ENCODE measurements around the gene DIPK1A. TPM values are rescaled to one million over a fixed set of nuclear protein-coding genes. Genes with fewer than 3 reads are reported as not detected.

The DIPK1A gene
- total RNA-seq, 1 experiment from 2014 or later = 4.8 TPM

DNA sequence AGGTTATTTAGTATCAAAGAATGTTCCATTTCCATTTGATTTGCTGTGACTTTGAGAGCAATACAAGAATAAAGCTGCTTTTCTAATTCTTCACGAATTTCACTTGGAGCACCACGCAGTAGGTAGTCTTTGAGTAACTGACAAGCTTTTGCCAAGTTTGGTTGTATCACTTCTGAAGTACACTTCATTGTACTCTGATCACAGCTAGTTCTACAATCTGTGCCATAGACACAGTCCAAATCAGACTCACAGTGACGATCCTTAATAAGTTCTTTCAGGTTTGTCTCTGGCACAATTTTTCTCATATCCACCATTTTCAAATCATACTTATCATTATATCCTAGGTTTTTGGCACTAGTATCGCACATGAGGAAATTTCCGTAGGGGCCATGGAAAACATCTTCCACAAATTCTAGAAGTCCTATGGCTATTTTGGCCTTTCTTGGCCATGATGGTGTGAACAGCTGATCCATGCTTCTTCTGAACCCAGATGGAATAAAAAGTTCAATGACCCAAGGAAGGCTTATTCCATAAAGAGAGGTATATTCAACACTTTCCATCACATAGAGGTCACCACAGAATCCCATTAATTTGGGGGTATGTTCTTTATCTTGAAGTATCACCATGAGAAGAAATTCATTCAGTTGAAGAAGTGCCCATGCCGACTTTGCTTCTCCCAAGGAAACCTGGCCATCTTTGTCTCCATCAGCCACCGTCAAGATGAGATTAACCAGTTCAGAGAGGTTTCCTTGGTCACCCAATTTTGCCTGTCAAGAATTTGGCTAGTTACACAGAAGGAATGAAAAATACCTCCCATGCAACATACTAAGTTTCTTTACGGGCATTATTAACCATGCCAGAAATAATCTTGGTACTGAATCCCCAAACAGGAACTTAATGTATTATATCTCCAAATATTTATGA lies 117.6 kb downstream of the DIPK1A start:
- TF ChIP-seq, protein P1, sequence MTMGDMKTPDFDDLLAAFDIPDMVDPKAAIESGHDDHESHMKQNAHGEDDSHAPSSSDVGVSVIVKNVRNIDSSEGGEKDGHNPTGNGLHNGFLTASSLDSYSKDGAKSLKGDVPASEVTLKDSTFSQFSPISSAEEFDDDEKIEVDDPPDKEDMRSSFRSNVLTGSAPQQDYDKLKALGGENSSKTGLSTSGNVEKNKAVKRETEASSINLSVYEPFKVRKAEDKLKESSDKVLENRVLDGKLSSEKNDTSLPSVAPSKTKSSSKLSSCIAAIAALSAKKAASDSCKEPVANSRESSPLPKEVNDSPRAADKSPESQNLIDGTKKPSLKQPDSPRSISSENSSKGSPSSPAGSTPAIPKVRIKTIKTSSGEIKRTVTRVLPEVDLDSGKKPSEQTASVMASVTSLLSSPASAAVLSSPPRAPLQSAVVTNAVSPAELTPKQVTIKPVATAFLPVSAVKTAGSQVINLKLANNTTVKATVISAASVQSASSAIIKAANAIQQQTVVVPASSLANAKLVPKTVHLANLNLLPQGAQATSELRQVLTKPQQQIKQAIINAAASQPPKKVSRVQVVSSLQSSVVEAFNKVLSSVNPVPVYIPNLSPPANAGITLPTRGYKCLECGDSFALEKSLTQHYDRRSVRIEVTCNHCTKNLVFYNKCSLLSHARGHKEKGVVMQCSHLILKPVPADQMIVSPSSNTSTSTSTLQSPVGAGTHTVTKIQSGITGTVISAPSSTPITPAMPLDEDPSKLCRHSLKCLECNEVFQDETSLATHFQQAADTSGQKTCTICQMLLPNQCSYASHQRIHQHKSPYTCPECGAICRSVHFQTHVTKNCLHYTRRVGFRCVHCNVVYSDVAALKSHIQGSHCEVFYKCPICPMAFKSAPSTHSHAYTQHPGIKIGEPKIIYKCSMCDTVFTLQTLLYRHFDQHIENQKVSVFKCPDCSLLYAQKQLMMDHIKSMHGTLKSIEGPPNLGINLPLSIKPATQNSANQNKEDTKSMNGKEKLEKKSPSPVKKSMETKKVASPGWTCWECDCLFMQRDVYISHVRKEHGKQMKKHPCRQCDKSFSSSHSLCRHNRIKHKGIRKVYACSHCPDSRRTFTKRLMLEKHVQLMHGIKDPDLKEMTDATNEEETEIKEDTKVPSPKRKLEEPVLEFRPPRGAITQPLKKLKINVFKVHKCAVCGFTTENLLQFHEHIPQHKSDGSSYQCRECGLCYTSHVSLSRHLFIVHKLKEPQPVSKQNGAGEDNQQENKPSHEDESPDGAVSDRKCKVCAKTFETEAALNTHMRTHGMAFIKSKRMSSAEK (CRISPR knock-in tag; IDR thresholded peaks at IDR 0.05; ENCODE audit: borderline replicate concordance) = no peak
- peak; percentile 9; the same call in 1 of the 2 replicates for TF ChIP-seq ZNF416 (CRISPR knock-in tag; IDR thresholded peaks at IDR 0.05)
- no peak for TF ChIP-seq JUN (CRISPR knock-in tag; IDR thresholded peaks at IDR 0.05)
- TF ChIP-seq, protein P2, sequence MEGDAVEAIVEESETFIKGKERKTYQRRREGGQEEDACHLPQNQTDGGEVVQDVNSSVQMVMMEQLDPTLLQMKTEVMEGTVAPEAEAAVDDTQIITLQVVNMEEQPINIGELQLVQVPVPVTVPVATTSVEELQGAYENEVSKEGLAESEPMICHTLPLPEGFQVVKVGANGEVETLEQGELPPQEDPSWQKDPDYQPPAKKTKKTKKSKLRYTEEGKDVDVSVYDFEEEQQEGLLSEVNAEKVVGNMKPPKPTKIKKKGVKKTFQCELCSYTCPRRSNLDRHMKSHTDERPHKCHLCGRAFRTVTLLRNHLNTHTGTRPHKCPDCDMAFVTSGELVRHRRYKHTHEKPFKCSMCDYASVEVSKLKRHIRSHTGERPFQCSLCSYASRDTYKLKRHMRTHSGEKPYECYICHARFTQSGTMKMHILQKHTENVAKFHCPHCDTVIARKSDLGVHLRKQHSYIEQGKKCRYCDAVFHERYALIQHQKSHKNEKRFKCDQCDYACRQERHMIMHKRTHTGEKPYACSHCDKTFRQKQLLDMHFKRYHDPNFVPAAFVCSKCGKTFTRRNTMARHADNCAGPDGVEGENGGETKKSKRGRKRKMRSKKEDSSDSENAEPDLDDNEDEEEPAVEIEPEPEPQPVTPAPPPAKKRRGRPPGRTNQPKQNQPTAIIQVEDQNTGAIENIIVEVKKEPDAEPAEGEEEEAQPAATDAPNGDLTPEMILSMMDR (IDR thresholded peaks at IDR 0.05) = no peak
- TF ChIP-seq, protein P3, sequence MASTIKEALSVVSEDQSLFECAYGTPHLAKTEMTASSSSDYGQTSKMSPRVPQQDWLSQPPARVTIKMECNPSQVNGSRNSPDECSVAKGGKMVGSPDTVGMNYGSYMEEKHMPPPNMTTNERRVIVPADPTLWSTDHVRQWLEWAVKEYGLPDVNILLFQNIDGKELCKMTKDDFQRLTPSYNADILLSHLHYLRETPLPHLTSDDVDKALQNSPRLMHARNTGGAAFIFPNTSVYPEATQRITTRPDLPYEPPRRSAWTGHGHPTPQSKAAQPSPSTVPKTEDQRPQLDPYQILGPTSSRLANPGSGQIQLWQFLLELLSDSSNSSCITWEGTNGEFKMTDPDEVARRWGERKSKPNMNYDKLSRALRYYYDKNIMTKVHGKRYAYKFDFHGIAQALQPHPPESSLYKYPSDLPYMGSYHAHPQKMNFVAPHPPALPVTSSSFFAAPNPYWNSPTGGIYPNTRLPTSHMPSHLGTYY (CRISPR knock-in tag; IDR thresholded peaks at IDR 0.05) = no peak
- TF ChIP-seq SMAD3 (CRISPR knock-in tag; IDR thresholded peaks at IDR 0.05; ENCODE audit: borderline replicate concordance) = no peak
- TF ChIP-seq, protein P4, sequence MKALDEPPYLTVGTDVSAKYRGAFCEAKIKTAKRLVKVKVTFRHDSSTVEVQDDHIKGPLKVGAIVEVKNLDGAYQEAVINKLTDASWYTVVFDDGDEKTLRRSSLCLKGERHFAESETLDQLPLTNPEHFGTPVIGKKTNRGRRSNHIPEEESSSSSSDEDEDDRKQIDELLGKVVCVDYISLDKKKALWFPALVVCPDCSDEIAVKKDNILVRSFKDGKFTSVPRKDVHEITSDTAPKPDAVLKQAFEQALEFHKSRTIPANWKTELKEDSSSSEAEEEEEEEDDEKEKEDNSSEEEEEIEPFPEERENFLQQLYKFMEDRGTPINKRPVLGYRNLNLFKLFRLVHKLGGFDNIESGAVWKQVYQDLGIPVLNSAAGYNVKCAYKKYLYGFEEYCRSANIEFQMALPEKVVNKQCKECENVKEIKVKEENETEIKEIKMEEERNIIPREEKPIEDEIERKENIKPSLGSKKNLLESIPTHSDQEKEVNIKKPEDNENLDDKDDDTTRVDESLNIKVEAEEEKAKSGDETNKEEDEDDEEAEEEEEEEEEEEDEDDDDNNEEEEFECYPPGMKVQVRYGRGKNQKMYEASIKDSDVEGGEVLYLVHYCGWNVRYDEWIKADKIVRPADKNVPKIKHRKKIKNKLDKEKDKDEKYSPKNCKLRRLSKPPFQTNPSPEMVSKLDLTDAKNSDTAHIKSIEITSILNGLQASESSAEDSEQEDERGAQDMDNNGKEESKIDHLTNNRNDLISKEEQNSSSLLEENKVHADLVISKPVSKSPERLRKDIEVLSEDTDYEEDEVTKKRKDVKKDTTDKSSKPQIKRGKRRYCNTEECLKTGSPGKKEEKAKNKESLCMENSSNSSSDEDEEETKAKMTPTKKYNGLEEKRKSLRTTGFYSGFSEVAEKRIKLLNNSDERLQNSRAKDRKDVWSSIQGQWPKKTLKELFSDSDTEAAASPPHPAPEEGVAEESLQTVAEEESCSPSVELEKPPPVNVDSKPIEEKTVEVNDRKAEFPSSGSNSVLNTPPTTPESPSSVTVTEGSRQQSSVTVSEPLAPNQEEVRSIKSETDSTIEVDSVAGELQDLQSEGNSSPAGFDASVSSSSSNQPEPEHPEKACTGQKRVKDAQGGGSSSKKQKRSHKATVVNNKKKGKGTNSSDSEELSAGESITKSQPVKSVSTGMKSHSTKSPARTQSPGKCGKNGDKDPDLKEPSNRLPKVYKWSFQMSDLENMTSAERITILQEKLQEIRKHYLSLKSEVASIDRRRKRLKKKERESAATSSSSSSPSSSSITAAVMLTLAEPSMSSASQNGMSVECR (CRISPR knock-in tag; IDR thresholded peaks at IDR 0.05; ENCODE audit: borderline replicate concordance) = no peak
- Mint-ChIP-seq H3K27ac (no peak overlapping the region), H3K4me3 (no peak overlapping the region), H3K9me3 (no peaks in the 10 kb centered on the region), H3K27me3 (ENCODE audit: low read depth) (no peaks in the 10 kb centered on the region), H3K4me1 (no peaks in the 10 kb centered on the region), H3K36me3 (peaks cover 52% of the 10 kb centered on the region)
- ChIA-PET CTCF (interaction anchor here (1.7 kb wide), 1 partner anchor 94 kb away, joined by 3 read pairs; no protein-coding TSS in a partner anchor), POLR2A (interaction anchor here (2.3 kb wide), 1 partner anchor 12 kb away, joined by 12 read pairs; the partner anchor contains the start of gene RPL5)
- ATAC-seq (peak; percentile 11; the same call in 1 of the 2 replicates), DNase-seq (ENCODE audit: low spot score) (no peak)

DNA sequence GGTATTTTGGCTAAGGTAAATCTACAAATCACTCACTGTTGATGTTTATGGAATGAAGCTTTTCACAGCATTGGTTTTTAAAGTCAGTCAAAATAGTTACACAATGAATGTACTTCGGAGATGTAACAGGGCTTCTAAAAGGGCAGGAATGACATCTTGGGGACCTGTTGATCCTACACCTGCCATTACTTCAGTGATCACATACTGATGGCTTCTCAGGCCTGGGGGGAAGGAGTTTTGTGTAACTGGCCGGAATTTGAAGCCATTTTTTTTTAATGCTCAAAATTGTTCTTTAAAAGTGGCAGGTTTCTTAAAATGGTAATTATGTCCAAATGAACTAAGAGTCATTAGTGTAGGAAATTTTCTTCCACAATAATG lies 118.2 kb downstream of the DIPK1A start:
- no peaks in the 10 kb centered on the region for H3K9me3 Mint-ChIP-seq
- peaks cover 58% of the 10 kb centered on the region for H3K36me3 Mint-ChIP-seq
- H3K27me3 Mint-ChIP-seq (ENCODE audit: low read depth) = no peaks in the 10 kb centered on the region
- ChIA-PET CTCF (interaction anchor here (0.6 to 1.7 kb wide), 3 partner anchors 12 to 94 kb away, joined by 3 to 4 read pairs (median 3); no protein-coding TSS in a partner anchor), POLR2A (interaction anchor here (2.3 kb wide), 1 partner anchor 11 kb away, joined by 12 read pairs; the partner anchor contains the start of gene RPL5)
- ATAC-seq = peak; percentile 27; the same call in 1 of the 2 replicates
- H3K4me3 Mint-ChIP-seq = no peak overlapping the region
- DNase-seq (ENCODE audit: low spot score) = no peak
- peak overlapping the region; percentile 81 for H3K27ac Mint-ChIP-seq
- H3K4me1 Mint-ChIP-seq = peaks cover 4% of the 10 kb centered on the region; the same call in 1 of the 2 replicates
- TF ChIP-seq, protein P5, sequence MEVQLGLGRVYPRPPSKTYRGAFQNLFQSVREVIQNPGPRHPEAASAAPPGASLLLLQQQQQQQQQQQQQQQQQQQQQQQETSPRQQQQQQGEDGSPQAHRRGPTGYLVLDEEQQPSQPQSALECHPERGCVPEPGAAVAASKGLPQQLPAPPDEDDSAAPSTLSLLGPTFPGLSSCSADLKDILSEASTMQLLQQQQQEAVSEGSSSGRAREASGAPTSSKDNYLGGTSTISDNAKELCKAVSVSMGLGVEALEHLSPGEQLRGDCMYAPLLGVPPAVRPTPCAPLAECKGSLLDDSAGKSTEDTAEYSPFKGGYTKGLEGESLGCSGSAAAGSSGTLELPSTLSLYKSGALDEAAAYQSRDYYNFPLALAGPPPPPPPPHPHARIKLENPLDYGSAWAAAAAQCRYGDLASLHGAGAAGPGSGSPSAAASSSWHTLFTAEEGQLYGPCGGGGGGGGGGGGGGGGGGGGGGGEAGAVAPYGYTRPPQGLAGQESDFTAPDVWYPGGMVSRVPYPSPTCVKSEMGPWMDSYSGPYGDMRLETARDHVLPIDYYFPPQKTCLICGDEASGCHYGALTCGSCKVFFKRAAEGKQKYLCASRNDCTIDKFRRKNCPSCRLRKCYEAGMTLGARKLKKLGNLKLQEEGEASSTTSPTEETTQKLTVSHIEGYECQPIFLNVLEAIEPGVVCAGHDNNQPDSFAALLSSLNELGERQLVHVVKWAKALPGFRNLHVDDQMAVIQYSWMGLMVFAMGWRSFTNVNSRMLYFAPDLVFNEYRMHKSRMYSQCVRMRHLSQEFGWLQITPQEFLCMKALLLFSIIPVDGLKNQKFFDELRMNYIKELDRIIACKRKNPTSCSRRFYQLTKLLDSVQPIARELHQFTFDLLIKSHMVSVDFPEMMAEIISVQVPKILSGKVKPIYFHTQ (CRISPR knock-in tag; IDR thresholded peaks at IDR 0.05) = peak; percentile 76
- TF ChIP-seq FOXP1 (CRISPR knock-in tag; IDR thresholded peaks at IDR 0.05; ENCODE audit: borderline replicate concordance) = no peak
- TF ChIP-seq, protein P6, sequence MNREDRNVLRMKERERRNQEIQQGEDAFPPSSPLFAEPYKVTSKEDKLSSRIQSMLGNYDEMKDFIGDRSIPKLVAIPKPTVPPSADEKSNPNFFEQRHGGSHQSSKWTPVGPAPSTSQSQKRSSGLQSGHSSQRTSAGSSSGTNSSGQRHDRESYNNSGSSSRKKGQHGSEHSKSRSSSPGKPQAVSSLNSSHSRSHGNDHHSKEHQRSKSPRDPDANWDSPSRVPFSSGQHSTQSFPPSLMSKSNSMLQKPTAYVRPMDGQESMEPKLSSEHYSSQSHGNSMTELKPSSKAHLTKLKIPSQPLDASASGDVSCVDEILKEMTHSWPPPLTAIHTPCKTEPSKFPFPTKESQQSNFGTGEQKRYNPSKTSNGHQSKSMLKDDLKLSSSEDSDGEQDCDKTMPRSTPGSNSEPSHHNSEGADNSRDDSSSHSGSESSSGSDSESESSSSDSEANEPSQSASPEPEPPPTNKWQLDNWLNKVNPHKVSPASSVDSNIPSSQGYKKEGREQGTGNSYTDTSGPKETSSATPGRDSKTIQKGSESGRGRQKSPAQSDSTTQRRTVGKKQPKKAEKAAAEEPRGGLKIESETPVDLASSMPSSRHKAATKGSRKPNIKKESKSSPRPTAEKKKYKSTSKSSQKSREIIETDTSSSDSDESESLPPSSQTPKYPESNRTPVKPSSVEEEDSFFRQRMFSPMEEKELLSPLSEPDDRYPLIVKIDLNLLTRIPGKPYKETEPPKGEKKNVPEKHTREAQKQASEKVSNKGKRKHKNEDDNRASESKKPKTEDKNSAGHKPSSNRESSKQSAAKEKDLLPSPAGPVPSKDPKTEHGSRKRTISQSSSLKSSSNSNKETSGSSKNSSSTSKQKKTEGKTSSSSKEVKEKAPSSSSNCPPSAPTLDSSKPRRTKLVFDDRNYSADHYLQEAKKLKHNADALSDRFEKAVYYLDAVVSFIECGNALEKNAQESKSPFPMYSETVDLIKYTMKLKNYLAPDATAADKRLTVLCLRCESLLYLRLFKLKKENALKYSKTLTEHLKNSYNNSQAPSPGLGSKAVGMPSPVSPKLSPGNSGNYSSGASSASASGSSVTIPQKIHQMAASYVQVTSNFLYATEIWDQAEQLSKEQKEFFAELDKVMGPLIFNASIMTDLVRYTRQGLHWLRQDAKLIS (CRISPR knock-in tag; IDR thresholded peaks at IDR 0.05; ENCODE audit: borderline replicate concordance) = no peak
- no peak for TF ChIP-seq EMX1 (CRISPR knock-in tag; IDR thresholded peaks at IDR 0.05)
- no peak for TF ChIP-seq SOX15 (CRISPR knock-in tag; IDR thresholded peaks at IDR 0.05)
- TF ChIP-seq KAT7 (CRISPR knock-in tag; IDR thresholded peaks at IDR 0.05; ENCODE audit: borderline replicate concordance) = no peak
